GM21717 (cell line): Measurements from ENCODE around the gene CDC14B.

Experiments used
- ATAC-seq: cut with Tn5 transposase; IDR thresholded peaks from one replicate; pipeline ENCODE4 v1.9.1; 2021; ENCODE audit warnings: mild to moderate bottlenecking, moderate library complexity; ENCODE audit not compliant: unreplicated experiment

Gene CDC14B

GRCh38 chr9:96487029-96487396, 132.6 kb downstream of the CDC14B start:
- ATAC-seq, result no peak

- no peak for ATAC-seq
Observed at GRCh38 chr9:96486386-96487028, 133.1 kb downstream of the CDC14B start.

- ATAC-seq, result no peak
Observed at GRCh38 chr9:96485280-96485679, 134.4 kb downstream of the CDC14B start.

GRCh38 chr9:96484521-96484931, 135.1 kb downstream of the CDC14B start:
- peak; percentile 92 for ATAC-seq

- no peak for ATAC-seq
Observed at GRCh38 chr9:96483733-96484390, 135.8 kb downstream of the CDC14B start.

- no peak for ATAC-seq
Observed at GRCh38 chr9:96483197-96483596, 136.4 kb downstream of the CDC14B start.

GRCh38 chr9:96482476-96482875, 137.2 kb downstream of the CDC14B start:
- ATAC-seq, result no peak

- no peak for ATAC-seq
Observed at GRCh38 chr9:96480736-96481135, 138.9 kb downstream of the CDC14B start.

- peak; percentile 65 for ATAC-seq
Observed at GRCh38 chr9:96478829-96479371, 140.7 kb downstream of the CDC14B start.

GRCh38 chr9:96476591-96476990, 143.1 kb downstream of the CDC14B start:
- ATAC-seq, result no peak

GRCh38 chr9:96476013-96476412, 143.6 kb downstream of the CDC14B start:
- no peak for ATAC-seq

GRCh38 chr9:96467784-96468183, 151.9 kb downstream of the CDC14B start:
- no peak for ATAC-seq

GRCh38 chr9:96464426-96464825, 155.2 kb downstream of the CDC14B start:
- ATAC-seq, result no peak

- ATAC-seq, result no peak
Observed at GRCh38 chr9:96462541-96462940, 157.1 kb downstream of the CDC14B start.

GRCh38 chr9:96461336-96461735, 158.3 kb downstream of the CDC14B start:
- ATAC-seq, result no peak

GRCh38 chr9:96460882-96461281, 158.8 kb downstream of the CDC14B start:
- ATAC-seq, result no peak

- ATAC-seq, result no peak
Observed at GRCh38 chr9:96460470-96460869, 159.2 kb downstream of the CDC14B start.

GRCh38 chr9:96459268-96460007, 160.2 kb downstream of the CDC14B start:
- no peak for ATAC-seq

- no peak for ATAC-seq
Observed at GRCh38 chr9:96458226-96458625, 161.4 kb downstream of the CDC14B start.

GRCh38 chr9:96457266-96457665, 162.4 kb downstream of the CDC14B start:
- ATAC-seq, result no peak

- no peak for ATAC-seq
Observed at GRCh38 chr9:96453625-96454024, 166.0 kb downstream of the CDC14B start.
